MG63 (cell line): Measurements from ENCODE around the gene SLC39A11. TPM values are rescaled to one million over a fixed set of nuclear protein-coding genes. Genes with fewer than 3 reads are reported as not detected.

Experiments
- DNase-seq: peaks from one replicate; pipeline ENCODE4 v3.0.0-alpha.2; 2020
- H3K27me3 ChIP-seq: fragments of 250-450 bp; sonication (Bioruptor Pico); 2 replicates; pipeline ENCODE4 v1.5.1; 2020; ENCODE audit warnings: mild to moderate bottlenecking, moderate library complexity
- H3K36me3 ChIP-seq: fragments of 250-450 bp; sonication (Bioruptor Pico); 2 replicates; pipeline ENCODE4 v1.5.1; 2020; ENCODE audit warnings: mild to moderate bottlenecking, moderate library complexity
- H3K4me3 ChIP-seq: fragments of 250-450 bp; sonication (Bioruptor Pico); 2 replicates; pipeline ENCODE4 v1.5.1; 2020; ENCODE audit warnings: mild to moderate bottlenecking, moderate library complexity
- H3K9me3 ChIP-seq: fragments of 250-450 bp; sonication (Bioruptor Pico); 2 replicates; pipeline ENCODE4 v1.5.1; 2020; ENCODE audit warnings: mild to moderate bottlenecking, moderate library complexity
- total RNA-seq: library from RNA; depleted of rRNA; stranded (reverse); fragments of >200 nt; shearing (Covaris generic); gene quantifications from 2 replicates; pipeline ENCODE4 v1.2.3, GENCODE V29; 2014; ENCODE audit warnings: low replicate concordance

Gene SLC39A11
- total RNA-seq, 1 experiment from 2014 or later = 13.7 TPM

DNA sequence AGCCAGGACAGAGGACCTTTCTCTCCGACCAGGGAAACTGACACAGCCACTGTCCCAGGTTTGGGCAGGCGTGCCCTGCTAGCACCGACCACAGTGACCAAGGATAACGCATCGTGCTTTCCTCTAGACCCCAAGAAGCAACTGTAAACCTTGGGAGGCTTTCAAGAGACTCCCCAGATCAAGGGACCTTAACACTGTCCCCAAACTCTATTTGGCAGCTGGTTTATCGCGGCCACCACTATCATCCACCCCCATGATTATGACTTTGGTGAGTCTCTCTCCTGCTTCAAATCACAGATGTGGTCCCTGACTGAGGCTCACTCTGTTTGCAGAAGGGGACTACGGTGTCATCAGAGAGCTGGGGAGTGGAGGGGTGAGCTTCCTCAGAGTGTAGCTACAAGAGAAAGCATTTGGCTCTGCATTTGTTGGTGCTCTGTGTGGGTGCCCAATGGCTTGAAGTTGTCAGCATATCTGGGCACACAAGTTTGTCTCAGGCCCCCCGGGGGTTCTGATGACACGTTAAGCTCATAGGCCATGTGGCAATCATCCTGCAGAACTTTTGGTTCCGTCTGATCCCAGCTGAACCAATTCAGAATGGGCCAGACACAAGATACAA, 408.0 kb downstream of the SLC39A11 start:
- Histone ChIP-seq H3K9me3 (no peaks in the 10 kb centered on the region), H3K4me3 (no peak overlapping the region), H3K36me3 (no peaks in the 10 kb centered on the region), H3K27me3 (no peaks in the 10 kb centered on the region)
- no peak for DNase-seq

DNA sequence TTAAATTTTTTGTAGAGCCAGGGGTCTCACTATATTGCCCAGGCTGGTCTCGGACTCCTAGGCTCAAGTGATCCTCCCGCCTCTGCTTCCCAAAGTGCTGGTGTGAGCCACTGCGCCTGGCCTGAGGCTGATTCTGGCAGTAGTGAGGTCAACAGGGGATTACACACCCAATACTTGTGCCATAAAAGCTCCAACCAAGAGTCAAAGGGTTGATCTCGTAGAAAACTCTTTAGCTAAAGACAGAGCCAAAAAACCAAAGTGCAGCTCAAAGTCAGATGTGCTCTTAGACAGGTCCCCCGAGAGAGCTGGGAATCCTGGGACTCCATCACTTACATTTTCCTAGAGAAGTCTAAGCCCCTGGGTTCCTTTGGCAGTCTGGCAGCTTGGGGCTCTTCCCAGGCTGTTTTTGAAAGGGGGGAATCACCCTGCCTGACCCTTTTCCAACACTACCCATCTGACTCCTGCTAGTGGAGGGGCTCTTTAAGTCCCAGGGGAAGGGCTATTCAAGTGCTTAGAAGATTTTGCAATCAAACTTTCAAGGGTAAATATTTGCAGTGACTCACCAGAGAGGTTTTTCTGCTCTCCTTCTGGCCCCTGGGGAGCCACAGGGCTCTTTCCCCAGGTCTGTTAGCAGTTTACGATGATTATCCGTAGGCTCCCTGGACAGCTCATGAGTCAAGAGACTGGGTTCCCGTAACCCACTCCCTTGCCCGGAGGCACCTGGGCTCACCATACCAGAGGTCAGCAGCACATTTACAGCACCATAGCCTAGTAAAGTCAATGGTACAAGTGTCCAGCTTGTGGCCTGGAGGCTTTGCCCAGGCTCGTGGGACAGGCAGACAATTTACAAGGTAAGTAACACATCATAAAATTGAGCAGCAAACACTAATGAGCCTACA, 408.7 kb downstream of the SLC39A11 start:
- no peak overlapping the region for H3K4me3 ChIP-seq
- H3K9me3 ChIP-seq = no peaks in the 10 kb centered on the region
- DNase-seq = peak; percentile 92
- H3K36me3 ChIP-seq = no peaks in the 10 kb centered on the region
- no peaks in the 10 kb centered on the region for H3K27me3 ChIP-seq

DNA sequence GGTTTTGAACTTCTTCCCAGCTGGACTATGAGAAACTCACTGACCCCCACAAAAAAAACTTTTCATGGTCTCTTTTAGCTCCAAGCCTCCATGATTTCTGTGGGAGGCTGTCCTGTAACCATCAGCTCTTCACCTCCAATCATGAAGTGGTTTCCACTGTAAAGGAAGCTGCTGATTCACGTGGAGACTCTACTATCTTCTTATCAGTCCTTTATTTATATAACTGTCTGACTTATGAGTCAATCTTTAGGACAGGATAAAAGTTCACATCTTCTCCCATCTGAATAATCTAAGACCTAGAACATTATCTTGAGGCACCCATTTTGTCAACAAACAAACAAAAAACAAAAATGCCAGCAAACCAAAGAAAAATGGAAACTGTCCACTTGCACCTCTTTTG, 409.9 kb downstream of the SLC39A11 start:
- Histone ChIP-seq H3K27me3 (no peaks in the 10 kb centered on the region), H3K9me3 (no peaks in the 10 kb centered on the region), H3K36me3 (no peaks in the 10 kb centered on the region), H3K4me3 (no peak overlapping the region)
- DNase-seq = no peak

DNA sequence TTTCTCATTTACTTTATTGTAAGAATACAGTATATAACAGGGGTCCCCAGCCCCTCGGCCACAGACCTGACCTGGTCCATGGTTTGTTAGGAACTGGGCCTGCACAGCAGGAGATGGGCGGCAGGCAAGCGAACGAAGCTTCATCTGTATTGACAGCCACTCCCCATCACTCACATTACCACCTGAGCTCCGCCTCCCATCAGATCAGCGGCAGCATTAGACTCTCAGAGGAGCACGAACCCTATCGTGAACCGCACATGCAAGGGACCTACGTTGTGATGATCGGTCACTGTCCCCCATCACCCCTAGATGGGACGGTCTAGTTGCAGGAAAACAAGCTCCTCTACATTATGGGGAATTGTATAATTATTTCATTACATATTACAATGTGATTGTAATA, 410.6 kb downstream of the SLC39A11 start:
- H3K4me3 ChIP-seq = no peak overlapping the region
- H3K9me3 ChIP-seq = no peaks in the 10 kb centered on the region
- no peaks in the 10 kb centered on the region for H3K36me3 ChIP-seq
- DNase-seq = no peak
- no peaks in the 10 kb centered on the region for H3K27me3 ChIP-seq

DNA sequence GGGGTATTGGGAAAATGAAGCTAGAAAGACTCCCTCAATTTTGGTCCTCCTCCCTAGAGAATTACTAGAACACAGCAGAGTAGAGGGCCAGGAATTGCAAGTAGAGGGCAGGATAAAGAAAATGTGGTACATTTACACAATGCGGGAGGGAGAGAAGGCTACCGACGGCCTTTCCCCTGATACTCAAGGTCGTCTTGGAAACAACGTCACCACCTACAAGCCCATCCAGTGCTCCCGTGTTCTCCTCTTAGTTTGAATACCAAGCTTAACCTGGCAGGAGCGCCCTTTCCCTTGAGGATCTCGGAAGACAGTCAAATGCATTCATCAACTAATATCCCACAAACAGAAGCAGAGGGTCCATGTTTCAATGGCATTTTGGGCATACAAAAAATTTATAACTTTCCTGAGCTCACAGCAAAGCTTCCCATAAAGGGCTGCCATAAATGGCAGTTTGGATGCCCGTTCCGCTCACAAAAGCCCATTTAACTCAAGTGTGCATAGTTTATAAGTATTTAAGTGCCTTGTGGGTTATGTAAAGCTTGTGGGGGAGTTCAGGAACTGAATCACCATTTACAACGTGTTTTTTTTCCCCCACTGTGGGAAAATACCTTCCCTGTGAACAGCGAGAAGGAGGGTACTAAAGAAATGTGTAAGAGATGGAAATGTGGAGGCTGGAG, 414.6 kb downstream of the SLC39A11 start:
- DNase-seq = no peak
- Histone ChIP-seq H3K9me3 (no peaks in the 10 kb centered on the region), H3K36me3 (no peaks in the 10 kb centered on the region), H3K4me3 (no peak overlapping the region), H3K27me3 (no peaks in the 10 kb centered on the region)

DNA sequence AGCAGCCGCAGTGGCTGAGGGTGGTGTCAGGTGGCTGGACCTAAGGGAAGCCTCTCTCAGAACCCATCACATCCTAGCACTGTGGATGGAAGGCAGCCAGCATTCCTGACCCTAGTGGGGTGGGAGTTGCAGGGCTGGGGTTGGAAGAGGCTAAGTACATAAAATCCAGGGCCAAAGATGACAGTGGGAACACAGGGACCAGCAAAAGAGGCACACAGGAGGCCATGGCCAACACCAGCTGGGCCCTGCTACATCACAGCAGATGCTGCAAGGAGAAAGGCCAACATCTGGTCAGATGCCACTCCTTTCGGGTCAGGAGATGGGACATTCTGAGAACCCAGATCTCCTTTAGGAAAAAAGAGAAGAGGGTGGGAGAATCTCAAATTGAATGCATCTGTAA, 415.4 kb downstream of the SLC39A11 start:
- no peak for DNase-seq
- Histone ChIP-seq H3K36me3 (no peaks in the 10 kb centered on the region), H3K27me3 (no peaks in the 10 kb centered on the region)

DNA sequence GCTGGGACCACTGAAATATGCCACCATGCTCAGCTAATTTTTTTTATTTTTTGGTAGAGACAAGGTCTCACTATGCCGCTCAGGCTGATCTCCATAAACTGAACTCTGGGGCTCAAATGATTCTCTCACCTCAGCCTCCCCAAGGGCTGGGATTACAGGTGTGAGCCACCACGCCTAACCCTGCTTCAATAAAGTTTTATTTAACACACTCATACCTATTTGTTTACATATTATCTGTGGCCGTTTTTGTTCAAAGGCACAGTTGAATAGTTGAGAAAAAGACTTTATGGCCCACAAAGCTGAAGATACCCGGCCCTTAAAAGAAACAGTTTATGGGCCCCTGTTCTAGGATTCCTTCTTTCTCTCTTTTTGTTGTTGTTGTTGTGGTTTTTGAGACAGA, 419.8 kb downstream of the SLC39A11 start:
- H3K4me3 ChIP-seq = no peak overlapping the region

More for the DNA sequence above, 415.4 kb downstream of the SLC39A11 start:
- Histone ChIP-seq H3K4me3 (no peak overlapping the region), H3K9me3 (no peaks in the 10 kb centered on the region)

DNA sequence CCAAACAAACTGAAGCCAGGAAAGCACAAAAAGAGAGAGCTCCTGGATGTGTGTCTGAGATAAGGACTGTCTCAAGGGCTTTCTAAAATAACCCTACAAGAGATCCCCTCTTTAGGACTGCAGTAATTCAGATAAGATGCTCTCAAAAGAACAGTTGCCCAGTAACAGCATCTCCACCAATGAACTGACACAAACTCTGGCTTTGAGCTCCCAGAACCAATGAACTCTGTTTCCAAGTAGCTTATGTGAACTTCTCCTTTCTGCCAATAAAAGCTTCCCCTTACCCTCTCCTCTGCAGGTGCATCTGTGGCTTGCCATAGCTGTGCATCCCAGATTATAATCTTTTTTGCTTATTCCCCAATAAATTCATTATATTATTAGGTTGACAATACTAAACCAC, 421.5 kb downstream of the SLC39A11 start:
- Histone ChIP-seq H3K9me3 (no peaks in the 10 kb centered on the region), H3K27me3 (no peaks in the 10 kb centered on the region), H3K36me3 (no peaks in the 10 kb centered on the region), H3K4me3 (no peak overlapping the region)
- no peak for DNase-seq

More for the DNA sequence above, 419.8 kb downstream of the SLC39A11 start:
- Histone ChIP-seq H3K27me3 (no peaks in the 10 kb centered on the region), H3K9me3 (no peaks in the 10 kb centered on the region), H3K36me3 (no peaks in the 10 kb centered on the region)
- no peak for DNase-seq

DNA sequence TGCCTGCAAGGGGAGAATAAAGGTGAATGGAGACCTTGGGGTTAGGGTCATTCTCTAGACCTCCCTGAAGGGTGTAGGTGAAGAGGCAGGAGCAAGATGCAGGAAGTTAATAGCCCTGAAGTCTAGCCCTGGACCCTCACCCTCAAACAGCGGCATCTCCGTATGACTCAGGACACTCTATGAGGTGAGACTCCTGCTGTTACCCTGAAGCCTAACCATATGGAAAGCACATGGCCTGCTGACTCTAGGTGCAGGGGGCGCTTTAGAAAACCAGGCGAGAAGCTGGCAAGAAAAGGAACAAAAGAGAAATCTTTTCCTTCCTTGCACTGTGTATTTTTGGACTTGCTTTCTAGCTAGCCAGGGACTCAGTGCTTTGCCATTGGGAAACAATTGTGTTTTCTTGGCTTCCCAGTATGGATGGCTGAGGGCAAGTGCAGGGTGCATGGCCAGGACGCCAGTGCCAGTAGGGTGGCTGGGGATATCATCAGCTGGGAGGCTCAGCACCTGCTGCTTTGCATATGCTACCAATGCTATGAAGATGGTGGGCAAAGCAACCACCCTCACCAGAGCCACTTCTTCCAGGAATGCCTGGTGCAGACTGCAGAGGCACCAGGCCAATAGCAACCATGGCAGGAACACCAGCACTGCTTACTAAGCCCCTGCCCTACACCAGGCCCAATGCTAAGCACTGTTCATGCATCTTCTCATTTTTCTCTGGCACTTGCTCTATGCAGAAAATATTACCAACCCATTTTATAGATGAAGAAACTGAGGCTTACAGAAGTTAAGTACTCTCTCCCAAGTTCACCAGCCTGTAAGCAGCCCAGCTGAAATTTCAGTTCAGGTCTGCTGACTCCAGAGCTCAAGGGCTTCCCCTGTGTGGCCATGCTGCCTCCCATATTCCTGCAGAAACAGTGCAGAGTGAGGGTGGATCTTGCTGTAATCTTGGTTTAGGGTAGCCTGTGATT, 425.1 kb downstream of the SLC39A11 start:
- Histone ChIP-seq H3K9me3 (no peaks in the 10 kb centered on the region), H3K36me3 (no peaks in the 10 kb centered on the region), H3K4me3 (no peak overlapping the region), H3K27me3 (no peaks in the 10 kb centered on the region)
- DNase-seq = no peak

DNA sequence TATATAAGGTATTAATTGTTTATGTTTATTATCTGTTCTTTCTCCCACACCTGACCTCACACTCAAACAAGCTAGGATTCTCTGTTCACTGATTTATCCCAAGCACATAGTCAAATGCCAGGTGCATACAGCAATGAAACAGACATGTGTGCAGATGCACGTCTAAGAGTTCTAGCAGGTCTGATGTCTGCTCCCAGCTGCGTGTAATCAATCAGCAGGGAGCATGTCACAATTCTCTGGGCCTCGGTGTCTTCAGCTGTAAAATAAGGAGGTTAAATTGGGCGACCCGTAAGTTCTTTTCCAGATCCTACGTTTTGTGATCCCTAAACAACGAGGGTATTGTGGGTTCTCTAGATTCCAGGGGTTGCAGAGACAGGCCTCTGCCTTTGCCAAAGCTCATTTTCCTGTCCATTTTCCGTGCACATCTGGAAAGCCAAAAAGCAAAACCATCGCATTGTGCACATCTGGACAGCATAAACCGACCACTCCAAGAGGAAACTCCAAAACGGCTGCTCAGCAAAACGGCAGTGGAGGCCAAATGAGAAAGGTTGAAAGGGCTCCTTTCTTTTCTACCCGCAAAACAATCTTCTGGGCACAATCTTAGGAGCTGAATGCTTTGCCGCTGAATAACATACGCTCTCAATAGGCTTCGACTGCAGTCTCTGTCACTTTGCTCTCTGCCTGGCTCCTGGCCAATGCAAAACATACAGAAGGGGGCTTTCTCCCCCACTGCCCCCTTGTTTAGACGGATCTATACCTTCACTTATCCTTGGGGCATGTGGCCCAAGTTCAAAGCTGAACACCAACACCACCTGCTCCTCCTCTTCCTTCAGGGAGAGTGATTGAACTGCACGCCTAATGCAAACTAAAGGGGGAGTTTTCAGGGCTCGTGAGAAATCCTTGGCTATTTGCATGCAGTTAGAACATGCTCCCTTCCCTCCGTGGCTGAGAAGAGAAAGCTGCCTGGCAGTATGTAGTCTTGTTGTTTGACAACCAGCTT, 426.3 kb downstream of the SLC39A11 start:
- no peaks in the 10 kb centered on the region for H3K36me3 ChIP-seq
- H3K4me3 ChIP-seq = no peak overlapping the region
- no peaks in the 10 kb centered on the region for H3K27me3 ChIP-seq
- DNase-seq = no peak
- H3K9me3 ChIP-seq = no peaks in the 10 kb centered on the region

DNA sequence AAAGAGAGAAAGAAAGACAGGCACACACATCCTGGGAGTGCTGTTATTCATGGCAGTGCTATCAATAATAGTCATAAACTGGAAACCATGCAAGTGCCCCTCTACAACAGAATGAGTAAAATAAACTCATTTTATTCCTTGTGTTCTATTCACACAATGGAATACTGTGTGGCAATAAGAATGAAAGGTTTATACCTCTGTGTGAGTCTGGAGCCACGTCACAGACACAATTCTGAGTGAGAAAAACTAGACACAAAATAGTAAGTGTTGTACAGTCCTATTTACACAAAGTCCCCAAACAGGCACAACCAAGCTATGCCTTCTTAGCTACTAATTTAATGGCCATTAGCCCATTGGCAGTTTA, 429.7 kb downstream of the SLC39A11 start:
- H3K27me3 ChIP-seq = no peaks in the 10 kb centered on the region
- no peaks in the 10 kb centered on the region for H3K36me3 ChIP-seq
- DNase-seq = no peak
- H3K9me3 ChIP-seq = no peaks in the 10 kb centered on the region
- H3K4me3 ChIP-seq = no peak overlapping the region

DNA sequence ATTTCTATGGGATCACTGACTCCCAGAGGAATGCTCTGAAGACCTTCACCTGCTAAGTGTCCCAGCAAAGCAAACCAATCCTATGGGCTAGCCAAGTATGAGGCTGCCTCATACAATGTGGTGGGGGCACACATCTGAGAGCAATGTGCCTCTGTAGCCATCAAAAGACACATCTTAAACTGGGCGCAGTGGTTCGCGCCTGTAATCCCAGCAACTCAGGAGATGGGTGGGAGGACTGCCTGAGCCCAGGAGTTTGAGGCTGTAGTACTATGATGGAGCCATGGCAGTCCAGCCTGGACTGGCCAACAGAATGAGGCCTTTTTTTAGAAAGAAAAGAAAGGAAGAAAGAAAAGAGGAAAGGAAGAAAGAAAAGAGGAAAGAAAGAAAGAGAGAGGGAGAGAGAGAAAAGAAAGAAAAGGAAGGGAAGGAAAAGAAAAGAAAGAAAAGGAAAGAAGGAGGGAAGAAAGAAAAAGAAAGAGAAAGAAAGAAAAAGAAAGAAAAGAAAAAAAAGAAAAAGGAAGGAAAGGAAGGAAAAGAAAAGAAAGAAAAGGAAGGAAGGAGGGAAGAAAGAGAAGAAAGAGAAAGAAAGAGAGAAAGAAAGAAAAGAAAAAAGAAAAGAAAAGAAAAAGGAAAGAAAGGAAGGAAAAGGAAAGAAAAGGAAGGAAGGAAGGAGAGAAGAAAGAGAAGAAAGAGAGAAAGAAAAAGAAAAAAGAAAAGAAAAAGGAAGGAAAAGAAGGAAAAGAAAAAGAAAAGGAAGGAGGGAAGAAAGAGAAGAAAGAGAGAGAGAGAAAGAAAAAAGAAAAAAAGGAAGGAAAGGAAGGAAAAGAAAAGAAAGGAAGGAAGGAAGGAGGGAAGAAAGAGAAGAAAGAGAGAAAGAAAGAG, 430.3 kb downstream of the SLC39A11 start:
- Histone ChIP-seq H3K36me3 (no peaks in the 10 kb centered on the region), H3K27me3 (no peaks in the 10 kb centered on the region), H3K9me3 (no peaks in the 10 kb centered on the region), H3K4me3 (no peak overlapping the region)
- DNase-seq = no peak

DNA sequence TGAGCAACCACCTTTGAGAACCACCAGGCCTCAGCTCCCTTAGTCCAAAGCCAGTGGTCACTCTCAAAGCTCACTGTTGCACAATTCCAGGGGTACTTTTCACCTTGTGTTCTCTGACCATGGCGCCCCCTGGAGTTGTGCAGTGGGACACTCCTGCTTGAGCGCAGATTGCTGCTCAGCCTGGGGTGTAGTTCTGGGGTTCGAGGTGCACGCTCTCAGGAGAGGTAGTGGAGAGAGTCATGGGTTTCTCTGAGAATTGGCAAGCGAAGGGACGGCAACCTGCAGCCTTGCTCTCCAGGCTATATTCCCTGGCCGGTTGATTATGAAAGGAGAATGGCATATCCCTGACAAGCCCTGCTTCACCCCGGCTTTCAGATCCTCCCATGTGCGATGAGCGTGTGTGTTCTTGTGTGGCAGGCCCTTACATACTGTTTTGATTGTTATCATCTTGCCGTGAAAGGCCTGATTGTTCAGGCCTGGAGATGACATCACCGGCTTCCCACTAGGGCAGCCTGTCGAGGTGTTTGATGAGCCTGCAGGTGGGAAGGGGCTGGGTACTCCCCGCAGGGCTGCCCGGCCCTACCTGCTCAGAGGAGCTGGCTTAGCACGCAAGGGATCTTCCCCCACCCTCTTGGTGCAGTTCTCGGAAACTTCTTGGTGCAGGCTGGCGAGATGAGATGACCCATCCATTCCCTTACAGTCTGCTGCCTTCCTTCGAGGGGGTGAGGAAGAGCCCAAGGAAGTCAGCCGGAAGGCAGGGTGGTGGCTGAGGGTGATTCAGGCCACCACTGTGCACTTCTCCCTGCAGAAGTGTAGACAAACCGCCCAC, 431.2 kb downstream of the SLC39A11 start:
- DNase-seq = no peak

More for the DNA sequence above, 431.2 kb downstream of the SLC39A11 start:
- Histone ChIP-seq H3K9me3 (no peaks in the 10 kb centered on the region), H3K4me3 (no peak overlapping the region), H3K27me3 (no peaks in the 10 kb centered on the region), H3K36me3 (no peaks in the 10 kb centered on the region)
